Dendritic cell treated with granulocyte-macrophage colony-stimulating factor and Interleukin-4, amounts not matched to agents 40 ng/mL and 50 ng/mL, for 4 days (primary cell): Measurements from ENCODE around the gene ILK.

Experiments
- H3K27ac Mint-ChIP-seq: one replicate; pipeline ENCODE4 v1.8.0; 2022; ENCODE audit warnings: mild to moderate bottlenecking, mixed read lengths
- H3K27me3 Mint-ChIP-seq: one replicate; pipeline ENCODE4 v1.8.0; 2022; ENCODE audit warnings: mild to moderate bottlenecking, mixed read lengths
- H3K36me3 Mint-ChIP-seq: one replicate; pipeline ENCODE4 v1.8.0; 2022; ENCODE audit warnings: low read depth, mixed read lengths
- H3K4me1 Mint-ChIP-seq: one replicate; pipeline ENCODE4 v1.8.0; 2022; ENCODE audit warnings: low read depth, mixed read lengths
- H3K4me3 Mint-ChIP-seq: one replicate; pipeline ENCODE4 v1.8.0; 2022; ENCODE audit warnings: mild to moderate bottlenecking, moderate library complexity, mixed read lengths
- H3K9me3 Mint-ChIP-seq: one replicate; pipeline ENCODE4 v1.8.0; 2022; ENCODE audit warnings: mixed read lengths
- intact Hi-C: fragments of 100-400 bp; cut with micrococcal nuclease; formaldehyde crosslinking; loops from one replicate; pipeline ENCODE4 v1.15.0; 2022

ILK gene

DNA sequence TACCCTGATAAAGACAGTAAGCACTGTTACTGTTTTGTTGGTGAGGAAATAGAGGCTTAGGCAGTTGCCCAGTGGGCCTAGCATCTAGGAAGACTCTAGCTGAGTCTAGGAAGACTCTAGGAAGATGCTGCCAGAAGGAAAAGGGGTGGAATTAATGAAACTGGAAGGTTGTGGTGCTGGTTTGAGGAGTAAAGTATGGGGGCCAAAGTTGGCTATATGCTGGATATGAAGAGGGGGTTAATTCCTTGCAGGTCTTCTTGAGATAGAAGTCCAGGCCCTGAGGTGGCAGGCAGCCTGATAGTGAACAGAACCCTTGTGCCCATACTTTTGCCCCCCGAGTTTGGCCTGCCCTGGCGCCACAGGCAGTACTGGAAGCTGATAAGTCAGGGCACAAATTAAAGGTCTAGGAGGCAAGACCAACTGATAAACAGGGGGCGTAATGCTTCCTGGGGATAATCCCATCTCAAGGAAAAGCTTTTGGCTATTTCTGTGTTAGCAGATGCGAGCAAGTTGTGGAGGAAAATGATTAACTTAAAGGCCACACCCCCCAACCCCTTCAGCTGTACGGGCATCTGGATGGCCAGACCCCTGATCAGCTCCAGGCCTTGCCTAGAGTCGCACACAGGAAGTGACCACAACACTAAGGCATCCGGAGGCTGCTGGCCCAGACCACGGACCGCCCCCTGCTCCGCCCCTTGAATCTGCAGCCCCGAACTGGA, 3.1 kb downstream of the ILK start:
- Mint-ChIP-seq H3K4me3 (no peak overlapping the region), H3K9me3 (no peaks in the 10 kb centered on the region), H3K27me3 (no peaks in the 10 kb centered on the region), H3K27ac (no peak overlapping the region), H3K4me1 (peaks cover 37% of the 10 kb centered on the region), H3K36me3 (peaks cover 50% of the 10 kb centered on the region)
- intact Hi-C loops = loop anchor here (10.0 kb wide), 2 partner anchors 72 to 222 kb away; no protein-coding TSS in a partner anchor

DNA sequence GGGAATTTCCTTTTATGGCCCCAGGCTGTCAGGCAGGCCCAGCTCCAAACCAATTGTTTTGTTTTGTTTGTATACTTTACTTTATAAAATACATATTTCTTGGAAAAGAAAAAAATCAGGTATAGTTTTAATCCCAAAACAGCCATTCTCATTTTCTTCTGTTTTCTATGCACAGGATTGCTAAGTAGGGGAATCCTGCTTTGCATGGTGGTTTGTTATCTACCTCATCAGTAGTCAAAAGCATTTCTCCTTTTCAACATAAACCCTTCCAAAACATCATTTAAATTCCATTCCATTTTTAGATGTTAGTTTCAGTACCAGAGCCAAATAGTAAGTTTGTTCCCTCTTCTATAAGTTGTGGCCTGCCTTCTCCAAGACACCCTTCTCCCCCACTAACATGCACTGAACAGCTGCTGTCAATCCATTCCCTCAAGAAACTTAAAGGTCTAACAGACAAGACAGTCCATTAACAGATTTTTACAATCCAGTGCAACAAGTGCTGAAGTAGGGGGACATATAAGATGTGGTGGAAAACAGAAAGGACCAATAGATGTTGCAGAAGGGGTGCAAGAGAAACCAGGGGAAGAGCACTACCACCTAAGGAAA, 3.7 kb downstream of the ILK start:
- peaks cover 45% of the 10 kb centered on the region for H3K36me3 Mint-ChIP-seq
- no peaks in the 10 kb centered on the region for H3K9me3 Mint-ChIP-seq
- H3K27me3 Mint-ChIP-seq = no peaks in the 10 kb centered on the region
- H3K27ac Mint-ChIP-seq = peak overlapping the region; percentile 14
- peaks cover 37% of the 10 kb centered on the region for H3K4me1 Mint-ChIP-seq
- H3K4me3 Mint-ChIP-seq = no peak overlapping the region
- intact Hi-C loops = loop anchor here (10.0 kb wide), 2 partner anchors 72 to 222 kb away; no protein-coding TSS in a partner anchor

DNA sequence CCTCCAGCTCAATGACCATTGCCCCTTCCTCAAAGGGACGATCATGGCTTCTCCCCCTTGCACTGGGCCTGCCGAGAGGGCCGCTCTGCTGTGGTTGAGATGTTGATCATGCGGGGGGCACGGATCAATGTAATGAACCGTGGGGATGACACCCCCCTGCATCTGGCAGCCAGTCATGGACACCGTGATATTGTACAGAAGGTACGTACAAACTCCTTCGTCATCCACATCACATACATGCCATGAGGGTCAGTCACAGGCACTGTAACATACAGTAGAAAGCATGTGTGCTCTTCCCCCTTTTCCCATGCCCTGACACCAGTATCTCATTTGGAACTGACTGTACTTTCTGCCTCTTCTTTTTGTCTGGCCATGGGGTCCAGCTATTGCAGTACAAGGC, 4.4 kb downstream of the ILK start:
- H3K4me1 Mint-ChIP-seq = peaks cover 37% of the 10 kb centered on the region
- H3K36me3 Mint-ChIP-seq = peaks cover 45% of the 10 kb centered on the region
- intact Hi-C loops = loop anchor here (10.0 kb wide), 2 partner anchors 73 to 223 kb away; no protein-coding TSS in a partner anchor
- no peaks in the 10 kb centered on the region for H3K27me3 Mint-ChIP-seq
- no peak overlapping the region for H3K4me3 Mint-ChIP-seq
- H3K9me3 Mint-ChIP-seq = no peaks in the 10 kb centered on the region
- H3K27ac Mint-ChIP-seq = no peak overlapping the region

DNA sequence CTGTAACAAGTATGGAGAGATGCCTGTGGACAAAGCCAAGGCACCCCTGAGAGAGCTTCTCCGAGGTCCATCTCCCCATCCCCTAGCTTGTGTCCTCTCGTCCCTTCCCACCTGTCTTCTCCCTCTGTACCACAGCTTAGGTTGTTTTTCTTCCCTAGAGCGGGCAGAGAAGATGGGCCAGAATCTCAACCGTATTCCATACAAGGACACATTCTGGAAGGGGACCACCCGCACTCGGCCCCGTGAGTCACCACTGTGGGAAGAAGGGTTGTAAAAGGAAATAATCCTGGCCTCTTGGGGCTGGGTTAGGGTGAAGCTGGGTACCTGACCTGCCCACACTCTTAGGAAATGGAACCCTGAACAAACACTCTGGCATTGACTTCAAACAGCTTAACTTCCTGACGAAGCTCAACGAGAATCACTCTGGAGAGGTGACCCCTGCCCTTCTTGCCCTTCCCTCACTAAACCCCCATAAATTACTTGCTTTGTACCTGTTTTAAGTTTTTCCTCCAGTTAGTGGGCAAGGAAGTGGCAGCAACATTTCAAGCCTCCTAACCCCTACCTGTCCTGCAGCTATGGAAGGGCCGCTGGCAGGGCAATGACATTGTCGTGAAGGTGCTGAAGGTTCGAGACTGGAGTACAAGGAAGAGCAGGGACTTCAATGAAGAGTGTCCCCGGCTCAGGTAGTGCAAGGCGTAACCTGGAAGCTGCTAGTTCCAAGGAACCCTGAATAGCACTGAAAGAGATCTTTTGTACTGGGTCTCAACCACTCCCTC, 5.3 kb downstream of the ILK start:
- Mint-ChIP-seq H3K27ac (no peak overlapping the region), H3K36me3 (peaks cover 45% of the 10 kb centered on the region), H3K27me3 (no peaks in the 10 kb centered on the region), H3K9me3 (no peaks in the 10 kb centered on the region), H3K4me3 (no peak overlapping the region), H3K4me1 (peaks cover 37% of the 10 kb centered on the region)
- intact Hi-C loops = loop anchor here (10.0 kb wide), 2 partner anchors 74 to 224 kb away; no protein-coding TSS in a partner anchor

DNA sequence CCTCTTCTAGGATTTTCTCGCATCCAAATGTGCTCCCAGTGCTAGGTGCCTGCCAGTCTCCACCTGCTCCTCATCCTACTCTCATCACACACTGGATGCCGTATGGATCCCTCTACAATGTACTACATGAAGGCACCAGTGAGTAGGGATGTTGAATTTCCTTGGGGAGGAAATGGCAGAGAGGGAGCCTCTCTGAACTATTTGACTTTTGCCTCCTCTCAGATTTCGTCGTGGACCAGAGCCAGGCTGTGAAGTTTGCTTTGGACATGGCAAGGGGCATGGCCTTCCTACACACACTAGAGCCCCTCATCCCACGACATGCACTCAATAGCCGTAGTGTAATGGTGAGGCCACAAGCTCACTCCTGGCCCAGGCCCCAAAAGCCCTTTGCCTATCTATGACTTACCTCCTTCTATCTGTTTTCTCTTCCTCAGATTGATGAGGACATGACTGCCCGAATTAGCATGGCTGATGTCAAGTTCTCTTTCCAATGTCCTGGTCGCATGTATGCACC, 6.0 kb downstream of the ILK start:
- Mint-ChIP-seq H3K36me3 (peaks cover 45% of the 10 kb centered on the region), H3K4me3 (no peak overlapping the region), H3K27ac (no peak overlapping the region), H3K4me1 (peaks cover 37% of the 10 kb centered on the region), H3K9me3 (no peaks in the 10 kb centered on the region), H3K27me3 (no peaks in the 10 kb centered on the region)
- intact Hi-C loops = loop anchor here (5.0 to 10.0 kb wide), 3 partner anchors 75 to 372 kb away; partner anchors contain the start of gene CNGA4

DNA sequence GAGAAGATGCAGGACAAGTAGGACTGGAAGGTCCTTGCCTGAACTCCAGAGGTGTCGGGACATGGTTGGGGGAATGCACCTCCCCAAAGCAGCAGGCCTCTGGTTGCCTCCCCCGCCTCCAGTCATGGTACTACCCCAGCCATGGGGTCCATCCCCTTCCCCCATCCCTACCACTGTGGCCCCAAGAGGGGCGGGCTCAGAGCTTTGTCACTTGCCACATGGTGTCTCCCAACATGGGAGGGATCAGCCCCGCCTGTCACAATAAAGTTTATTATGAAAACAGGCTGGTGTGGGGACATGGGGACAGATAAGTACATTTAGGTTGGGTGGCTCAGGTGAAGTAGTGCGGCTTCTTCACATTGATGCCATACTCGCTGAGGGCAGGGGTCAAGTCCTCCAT, 7.0 kb downstream of the ILK start:
- intact Hi-C loops = loop anchor here (5.0 kb wide), 1 partner anchor 373 kb away; the partner anchor contains the start of gene CNGA4
- Mint-ChIP-seq H3K4me3 (peak overlapping the region; percentile 85), H3K27me3 (no peaks in the 10 kb centered on the region), H3K27ac (no peak overlapping the region), H3K9me3 (no peaks in the 10 kb centered on the region), H3K36me3 (peaks cover 45% of the 10 kb centered on the region), H3K4me1 (peaks cover 37% of the 10 kb centered on the region)

DNA sequence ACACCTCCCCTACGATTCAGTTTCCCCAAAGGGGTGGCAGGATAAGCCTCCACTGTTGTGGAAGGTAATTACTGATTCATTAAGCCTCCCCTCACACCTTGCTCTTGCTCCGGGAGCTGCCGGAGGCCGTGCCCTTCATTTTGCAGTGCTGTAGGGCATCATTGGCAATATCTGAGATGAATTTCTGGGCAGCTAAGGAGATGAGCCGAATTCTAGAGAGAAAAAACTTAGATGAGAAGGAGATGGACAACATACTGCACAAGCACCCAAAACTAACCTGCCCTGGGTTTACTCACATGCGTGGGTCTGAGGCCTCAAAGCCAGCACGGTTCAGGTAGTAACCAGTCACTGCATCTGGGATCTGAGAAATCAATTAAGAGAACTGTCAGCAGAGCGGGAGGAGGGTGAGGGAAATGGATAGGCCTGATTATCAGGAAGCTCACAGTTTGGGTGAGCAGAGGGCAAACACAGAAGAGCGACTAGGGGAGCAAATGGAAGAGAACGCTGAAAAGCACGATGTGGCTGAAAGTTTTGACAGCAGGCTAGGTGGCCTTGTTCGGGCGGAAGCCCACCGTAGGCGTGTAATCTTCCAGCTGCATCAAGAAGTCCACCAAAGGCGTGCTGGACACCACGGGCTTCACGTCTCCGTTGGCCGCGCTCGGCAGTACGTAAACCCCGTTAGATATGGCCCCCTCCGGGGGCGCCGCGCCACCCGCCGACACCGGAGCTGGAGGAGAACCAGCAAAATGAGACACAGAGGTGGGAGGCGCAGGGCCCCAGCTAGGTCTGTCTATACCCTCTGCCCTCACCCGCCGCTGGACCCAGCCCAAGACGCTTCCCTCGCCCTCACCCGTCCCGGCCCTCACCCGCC, 7.8 kb downstream of the ILK start:
- H3K27me3 Mint-ChIP-seq = no peaks in the 10 kb centered on the region
- peaks cover 37% of the 10 kb centered on the region for H3K4me1 Mint-ChIP-seq
- H3K27ac Mint-ChIP-seq = no peak overlapping the region
- peaks cover 45% of the 10 kb centered on the region for H3K36me3 Mint-ChIP-seq
- no peaks in the 10 kb centered on the region for H3K9me3 Mint-ChIP-seq
- intact Hi-C loops = loop anchor here (5.0 kb wide), 1 partner anchor 374 kb away; the partner anchor contains the start of gene CNGA4
- H3K4me3 Mint-ChIP-seq = peak overlapping the region; percentile 85

DNA sequence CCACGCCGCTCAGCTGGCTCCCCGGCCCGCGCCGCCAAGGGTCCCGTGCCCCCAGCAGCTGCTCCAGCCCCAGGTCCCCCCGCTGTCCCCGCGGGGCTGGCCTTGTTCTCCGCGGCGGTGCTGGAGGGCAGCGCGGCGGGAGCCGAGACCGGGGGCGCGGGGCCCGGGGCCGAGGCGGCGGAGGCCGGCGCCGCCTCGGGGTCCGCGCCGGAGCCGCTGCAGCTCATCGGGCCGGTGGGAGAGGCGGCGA, 8.3 kb downstream of the ILK start:
- Mint-ChIP-seq H3K36me3 (peaks cover 45% of the 10 kb centered on the region), H3K4me3 (peak overlapping the region; percentile 85), H3K9me3 (no peaks in the 10 kb centered on the region), H3K4me1 (peaks cover 37% of the 10 kb centered on the region), H3K27me3 (no peaks in the 10 kb centered on the region), H3K27ac (no peak overlapping the region)
- intact Hi-C loops = loop anchor here (1.0 to 5.0 kb wide), 2 partner anchors 8 to 375 kb away; partner anchors contain the start of gene CNGA4

DNA sequence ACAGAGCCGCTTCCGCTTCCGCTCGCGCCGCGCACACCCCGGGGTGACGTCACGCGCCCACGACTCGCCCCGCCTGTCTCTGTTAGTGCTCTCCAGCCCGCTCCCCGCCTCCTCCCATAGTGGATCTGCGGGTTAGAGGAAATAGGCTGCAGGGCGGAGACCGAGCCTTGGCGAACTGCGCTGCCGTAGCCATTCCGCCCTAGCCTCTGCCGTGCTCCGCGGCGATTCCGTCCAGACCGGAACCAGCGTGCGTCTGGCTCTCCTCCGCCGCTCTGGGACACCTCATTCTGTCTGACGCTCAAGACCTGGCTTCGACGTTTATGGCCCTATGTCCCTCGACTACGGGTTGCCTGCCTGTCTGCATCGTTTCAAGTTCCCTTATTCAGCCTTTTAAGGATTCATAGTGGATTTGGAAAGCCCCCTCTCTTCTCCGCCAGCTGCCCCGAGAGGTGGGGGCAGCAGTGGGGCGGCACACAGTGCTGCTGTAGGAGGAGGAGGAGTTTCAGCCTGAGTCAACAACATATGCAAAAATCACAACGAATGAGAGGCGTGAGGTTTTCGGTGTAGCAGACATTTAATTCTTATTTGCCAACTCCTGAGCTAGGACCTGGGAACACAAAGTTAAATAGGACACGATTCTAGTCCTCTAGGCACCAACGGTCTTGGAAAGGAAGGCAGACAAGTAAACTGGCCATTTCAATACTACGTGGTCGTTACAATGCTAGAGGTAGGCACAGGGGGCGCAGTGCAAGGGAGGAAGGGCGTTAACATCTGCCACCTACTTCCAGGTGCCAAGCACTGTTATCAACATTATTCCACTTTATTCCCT, 8.9 kb downstream of the ILK start, which contains the start of gene TAF10:
Gene TAF10, minus strand, starts transcription at position 4 of the 829 bp plus-strand sequence. CDS start 27 bp downstream, outside the sequence.
- Mint-ChIP-seq H3K27me3 (no peaks in the 10 kb centered on the region), H3K27ac (no peak within 1 kb of the TSS), H3K4me1 (peaks cover 35% of the 10 kb centered on the region), H3K4me3 (peak within 1 kb of the TSS; percentile 85), H3K9me3 (no peaks in the 10 kb centered on the region), H3K36me3 (peaks cover 43% of the 10 kb centered on the region)
- intact Hi-C loops = loop anchor here (1.0 to 5.0 kb wide), 2 partner anchors 8 to 375 kb away; partner anchors contain the start of gene CNGA4

DNA sequence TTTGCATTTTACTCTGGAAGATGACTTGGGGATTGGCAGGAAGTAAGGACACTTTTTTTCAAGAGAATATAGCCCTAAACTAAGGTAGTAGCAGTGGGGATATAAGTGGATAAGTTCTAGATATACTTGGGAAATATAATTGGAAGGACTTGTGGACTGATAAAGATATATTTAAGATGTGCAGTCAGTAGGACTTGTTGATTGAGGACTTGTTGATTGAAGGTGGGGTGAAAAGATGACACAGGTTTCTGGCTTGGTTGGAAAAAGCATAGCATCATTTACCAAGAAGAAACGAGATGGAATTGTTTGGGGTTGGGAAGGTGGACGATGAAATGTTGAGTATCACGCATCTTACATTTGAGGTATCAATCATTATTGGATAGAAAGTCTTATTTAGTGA, 9.9 kb downstream of the ILK start:
- peaks cover 32% of the 10 kb centered on the region for H3K36me3 Mint-ChIP-seq
- intact Hi-C loops = loop anchor here (5.0 kb wide), 1 partner anchor 376 kb away; the partner anchor contains the start of gene CNGA4

DNA sequence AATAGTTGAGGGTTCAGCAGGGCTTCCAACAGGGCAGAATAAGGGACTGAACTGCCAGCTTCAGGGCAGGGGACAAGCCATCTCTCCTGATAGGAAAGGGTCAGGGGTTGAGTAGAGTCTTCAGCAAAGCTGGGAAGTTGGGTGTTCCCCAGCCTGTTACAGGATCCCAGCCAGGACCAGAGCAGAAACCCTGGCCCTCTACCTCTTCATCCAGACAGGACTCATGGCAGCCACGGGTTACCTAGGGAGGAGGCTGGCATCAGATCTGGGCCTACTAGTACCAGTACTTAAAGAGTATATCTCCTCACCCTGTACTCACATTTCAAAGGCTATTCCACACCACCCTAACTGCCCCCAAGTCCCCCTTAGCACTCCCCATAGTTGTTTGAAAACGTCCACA, 10.9 kb downstream of the ILK start:
- peaks cover 23% of the 10 kb centered on the region for H3K36me3 Mint-ChIP-seq
- no peaks in the 10 kb centered on the region for H3K27me3 Mint-ChIP-seq
- no peaks in the 10 kb centered on the region for H3K9me3 Mint-ChIP-seq
- peaks cover 22% of the 10 kb centered on the region for H3K4me1 Mint-ChIP-seq
- intact Hi-C loops = loop anchor here (5.0 kb wide), 1 partner anchor 377 kb away; the partner anchor contains the start of gene CNGA4
- no peak overlapping the region for H3K27ac Mint-ChIP-seq
- H3K4me3 Mint-ChIP-seq = no peak overlapping the region

More for the DNA sequence above, 9.9 kb downstream of the ILK start:
- no peaks in the 10 kb centered on the region for H3K27me3 Mint-ChIP-seq
- no peaks in the 10 kb centered on the region for H3K9me3 Mint-ChIP-seq
- peaks cover 30% of the 10 kb centered on the region for H3K4me1 Mint-ChIP-seq
- no peak overlapping the region for H3K27ac Mint-ChIP-seq
- H3K4me3 Mint-ChIP-seq = no peak overlapping the region

DNA sequence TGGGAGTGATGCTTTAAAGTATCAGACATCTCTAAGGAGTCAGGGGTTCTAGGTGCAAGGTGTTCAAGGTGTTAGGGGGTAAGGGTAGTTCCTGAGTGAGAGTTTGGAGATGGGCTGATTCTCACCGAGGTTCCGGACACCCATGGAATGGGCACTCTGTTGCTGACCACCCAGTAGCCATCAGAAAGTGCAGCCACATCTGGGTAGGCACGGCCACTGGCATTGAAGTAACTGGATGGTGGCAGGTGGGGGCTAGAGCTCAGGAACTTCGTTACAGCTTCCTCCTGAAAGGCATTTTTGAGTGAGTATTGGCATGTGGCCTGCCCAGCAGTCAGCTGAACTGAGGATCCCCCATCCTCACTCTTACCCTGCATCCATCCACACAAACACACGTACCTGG, 11.5 kb downstream of the ILK start:
- intact Hi-C loops = loop anchor here (5.0 kb wide), 1 partner anchor 133 kb away; the partner anchor contains the start of genes ARFIP2 and TIMM10B
- H3K9me3 Mint-ChIP-seq = no peaks in the 10 kb centered on the region
- H3K4me1 Mint-ChIP-seq = peaks cover 16% of the 10 kb centered on the region
- no peak overlapping the region for H3K4me3 Mint-ChIP-seq
- no peaks in the 10 kb centered on the region for H3K27me3 Mint-ChIP-seq
- H3K36me3 Mint-ChIP-seq = peaks cover 17% of the 10 kb centered on the region
- no peak overlapping the region for H3K27ac Mint-ChIP-seq
